Endodermal cell (in vitro differentiated cells): ENCODE results near the gene NME3. TPM values are rescaled to one million over a fixed set of nuclear protein-coding genes. Genes with fewer than 3 reads are reported as not detected.

Source experiments
- DNase-seq: peaks from one replicate; pipeline ENCODE4 v3.0.0-alpha.2; 2017
- H3K27ac ChIP-seq: 2 replicates; pipeline ENCODE4 v1.5.1; 2013; ENCODE audit warnings: mild to moderate bottlenecking, low read depth, low read length, moderate library complexity
- H3K27me3 ChIP-seq: 2 replicates; pipeline ENCODE4 v1.6.1; 2013; ENCODE audit warnings: mild to moderate bottlenecking, low read length, moderate library complexity; ENCODE audit not compliant: insufficient read depth, control insufficient read depth, poor library complexity, severe bottlenecking
- H3K36me3 ChIP-seq: 2 replicates; pipeline ENCODE4 v1.7.0; 2013; ENCODE audit warnings: mild to moderate bottlenecking, low read length, moderate library complexity; ENCODE audit not compliant: control insufficient read depth, insufficient read depth
- H3K4me1 ChIP-seq: one replicate; pipeline ENCODE4 v1.7.0; 2013; ENCODE audit warnings: low read length; ENCODE audit not compliant: control insufficient read depth, insufficient read depth
- H3K4me3 ChIP-seq: 2 replicates; pipeline ENCODE4 v1.5.1; 2013; ENCODE audit warnings: mild to moderate bottlenecking, low read length, moderate library complexity
- H3K9ac ChIP-seq: 2 replicates; pipeline ENCODE4 v1.6.1; 2013; ENCODE audit warnings: mild to moderate bottlenecking, low read length, moderate library complexity; ENCODE audit not compliant: poor library complexity, severe bottlenecking; ENCODE audit errors: extremely low read depth
- H3K9me3 ChIP-seq: 2 replicates; pipeline ENCODE4 v1.6.1; 2013; ENCODE audit warnings: mild to moderate bottlenecking, low read length, moderate library complexity; ENCODE audit not compliant: control insufficient read depth
- H3K27ac Mint-ChIP-seq: 2 replicates; pipeline ENCODE4 v1.8.0; 2020; ENCODE audit warnings: mixed read lengths
- H3K27me3 Mint-ChIP-seq: 2 replicates; pipeline ENCODE4 v1.8.0; 2021; ENCODE audit warnings: mild to moderate bottlenecking, mixed read lengths; ENCODE audit not compliant: insufficient read depth
- H3K36me3 Mint-ChIP-seq: 2 replicates; pipeline ENCODE4 v1.8.0; 2020; ENCODE audit warnings: low read depth, mixed read lengths
- H3K4me1 Mint-ChIP-seq: 2 replicates; pipeline ENCODE4 v1.8.0; 2020; ENCODE audit warnings: mixed read lengths
- H3K4me3 Mint-ChIP-seq: 2 replicates; pipeline ENCODE4 v1.8.0; 2020; ENCODE audit warnings: mild to moderate bottlenecking, moderate library complexity, mixed read lengths
- H3K9me3 Mint-ChIP-seq: 2 replicates; pipeline ENCODE4 v1.8.0; 2020; ENCODE audit warnings: mild to moderate bottlenecking, mixed read lengths
- CTCF ChIP-seq: fragments of 200-600 bp; sonication (generic); conservative IDR thresholded peaks from 2 replicates; pipeline ENCODE4 v1.5.0; 2021; ENCODE audit warnings: antibody characterized with exemption, mild to moderate bottlenecking
- WGBS, 2 experiments: methylation state at CpG; one replicate each; pipeline versions ENCODE4 v1.1.5 to v1.1.7; 2013; ENCODE audit warnings: missing lambda C conversion rate in 2 of 2, mixed read lengths in 1 of 2; ENCODE audit not compliant: insufficient coverage in 1 of 2, insufficient read length in 1 of 2; 5-methylcytosine and 5-hydroxymethylcytosine counted together
- microRNA-seq: library from miRNA; unstranded; fragments of <30 nt; microRNA quantifications from one replicate; pipeline ENCODE4 v1.2.0, GENCODE V29; 2020; ENCODE audit warnings: borderline microRNAs expressed
- total RNA-seq, 2 donors: library from RNA; stranded (reverse); fragmentation: NEBNext Ultra II Directional in 1 of 2; extraction: Animal tissue kit (Norgen Biotek cat#: 25700) in 1 of 2; gene quantifications; 2 replicates in 1 of 2; 3 replicates in 1 of 2; pipeline ENCODE4 v1.2.1, GENCODE V29; 2021

NME3 gene
- total RNA-seq, 2 donors from 2014 or later: 70.3 to 73.6 TPM

- no peak for DNase-seq
- H3K9me3 Mint-ChIP-seq: no peaks in the 10 kb centered on the region
- Histone ChIP-seq H3K27me3 (no peaks in the 10 kb centered on the region), H3K27ac (no peak overlapping the region), H3K36me3 (peaks cover 17% of the 10 kb centered on the region), H3K9ac (no peak overlapping the region), H3K9me3 (no peaks in the 10 kb centered on the region), H3K4me1 (no peaks in the 10 kb centered on the region), H3K4me3 (no peak overlapping the region)
- no peak overlapping the region for H3K27ac Mint-ChIP-seq
- 96 to 99% methylated on average over 12 of the region's 12 CpGs for WGBS, 2 experiments
- TF ChIP-seq CTCF: no peak
- H3K4me3 Mint-ChIP-seq: no peak overlapping the region
- peaks cover 31% of the 10 kb centered on the region for H3K36me3 Mint-ChIP-seq
- no peaks in the 10 kb centered on the region for H3K4me1 Mint-ChIP-seq
- no peaks in the 10 kb centered on the region for H3K27me3 Mint-ChIP-seq
Observed at GRCh38 chr16:1724491-1724890, 46.9 kb downstream of the NME3 start.

GRCh38 chr16:1723450-1724147 lies 47.7 kb downstream of the NME3 start:
- H3K36me3 ChIP-seq: peaks cover 17% of the 10 kb centered on the region
- peak; percentile 89 for TF ChIP-seq CTCF
- H3K27ac Mint-ChIP-seq: peak overlapping the region; percentile 70
- WGBS, 2 experiments: 55 to 61% methylated on average over 5 to 6 of the region's 6 CpGs
- peaks cover 23% of the 10 kb centered on the region for H3K36me3 Mint-ChIP-seq
- H3K4me1 ChIP-seq: no peaks in the 10 kb centered on the region
- no peaks in the 10 kb centered on the region for H3K4me1 Mint-ChIP-seq
- H3K9ac ChIP-seq: no peak overlapping the region
- no peaks in the 10 kb centered on the region for H3K9me3 ChIP-seq
- DNase-seq: peak; percentile 81
- H3K27me3 Mint-ChIP-seq: no peaks in the 10 kb centered on the region
- no peak overlapping the region for H3K27ac ChIP-seq
- no peak overlapping the region for H3K4me3 Mint-ChIP-seq
- H3K4me3 ChIP-seq: no peak overlapping the region
- H3K9me3 Mint-ChIP-seq: no peaks in the 10 kb centered on the region
- H3K27me3 ChIP-seq: no peaks in the 10 kb centered on the region

GRCh38 chr16:1721372-1721771 lies 50.0 kb downstream of the NME3 start:
- no peaks in the 10 kb centered on the region for H3K27me3 Mint-ChIP-seq
- Histone ChIP-seq H3K4me3 (no peak overlapping the region), H3K4me1 (no peaks in the 10 kb centered on the region), H3K27me3 (no peaks in the 10 kb centered on the region), H3K36me3 (peaks cover 13% of the 10 kb centered on the region), H3K27ac (no peak overlapping the region), H3K9ac (no peak overlapping the region), H3K9me3 (no peaks in the 10 kb centered on the region)
- no peak for DNase-seq
- no peak overlapping the region for H3K4me3 Mint-ChIP-seq
- TF ChIP-seq CTCF: no peak
- peaks cover 12% of the 10 kb centered on the region for H3K36me3 Mint-ChIP-seq
- H3K9me3 Mint-ChIP-seq: no peaks in the 10 kb centered on the region
- H3K27ac Mint-ChIP-seq: no peak overlapping the region
- no peaks in the 10 kb centered on the region for H3K4me1 Mint-ChIP-seq
- 94 to 95% methylated on average over 9 of the region's 9 CpGs for WGBS, 2 experiments

Small RNAs within 50 kb of the gene (microRNA-seq; reads per million reads assigned to microRNA genes)
- not detected for gene MIR3177

Other genes starting within 250 kb of the NME3 start
- not detected for gene TMEM204, start 237.9 kb downstream of the NME3 start, total RNA-seq
- 10 to 100 TPM; 43.0 to 58.9 TPM for gene IFT140, start 159.5 kb downstream of the NME3 start, total RNA-seq
- gene CRAMP1, start 159.2 kb downstream of the NME3 start, total RNA-seq: 10 to 100 TPM; 29.2 to 40.0 TPM
- gene JPT2, start 93.3 kb downstream of the NME3 start, total RNA-seq: 100 to 1,000 TPM; 161 to 168 TPM
- gene MAPK8IP3, start 65.3 kb downstream of the NME3 start, total RNA-seq: 10 to 100 TPM; 76.0 to 84.0 TPM
- gene EME2, start 1.3 kb upstream of the NME3 start, total RNA-seq: 10 to 100 TPM; 34.3 to 64.3 TPM
- gene MRPS34, start 1.6 kb upstream of the NME3 start, total RNA-seq: 100 to 1,000 TPM; 137 to 164 TPM
- 10 to 100 TPM; 28.0 to 28.1 TPM for gene SPSB3, start 11.0 kb upstream of the NME3 start, total RNA-seq
- 10 to 100 TPM; 61.1 to 61.5 TPM for gene NUBP2, start 11.4 kb upstream of the NME3 start, total RNA-seq
- not detected for gene IGFALS, start 22.2 kb upstream of the NME3 start, total RNA-seq
- 10 to 100 TPM; 47.8 to 52.9 TPM for gene HAGH, start 55.3 kb upstream of the NME3 start, total RNA-seq
- 10 to 100 TPM; 16.6 to 16.9 TPM for gene FAHD1, start 55.7 kb upstream of the NME3 start, total RNA-seq
- gene MEIOB, start 100.6 kb upstream of the NME3 start, total RNA-seq: not detected
- gene HS3ST6, start 146.9 kb upstream of the NME3 start, total RNA-seq: not detected
- 10 to 100 TPM; 20.6 to 23.5 TPM for gene MSRB1, start 171.7 kb upstream of the NME3 start, total RNA-seq
- not detected for gene RPL3L, start 183.1 kb upstream of the NME3 start, total RNA-seq
- gene NDUFB10, start 188.0 kb upstream of the NME3 start, total RNA-seq: 100 to 1,000 TPM; 167 to 192 TPM
- 1,000 to 10,000 TPM; 3,064 to 3,492 TPM for gene RPS2, start 193.3 kb upstream of the NME3 start, total RNA-seq
- under 1 TPM in 1 of 2 donors, not detected in 1; 0.44 TPM for gene RNF151, start 195.3 kb upstream of the NME3 start, total RNA-seq
- gene TBL3, start 200.5 kb upstream of the NME3 start, total RNA-seq: 10 to 100 TPM; 43.4 to 49.7 TPM
- under 1 TPM in 1 of 2 donors, not detected in 1; 0.42 TPM for gene NOXO1, start 209.9 kb upstream of the NME3 start, total RNA-seq
- gene GFER, start 212.7 kb upstream of the NME3 start, total RNA-seq: 10 to 100 TPM; 40.3 to 45.5 TPM
- 10 to 100 TPM in 1 of 2 donors, 1 to 10 TPM in 1; 7.0 to 11.2 TPM for gene SYNGR3, start 218.4 kb upstream of the NME3 start, total RNA-seq
- gene ZNF598, start 238.3 kb upstream of the NME3 start, total RNA-seq: 10 to 100 TPM; 45.6 to 49.5 TPM
- 1 to 10 TPM; 1.2 to 1.9 TPM for gene NPW, start 248.2 kb upstream of the NME3 start, total RNA-seq